Measurements from ENCODE around the gene KDR. TPM values are rescaled to one million over a fixed set of nuclear protein-coding genes. Genes with fewer than 3 reads are reported as not detected.

KDR gene
- total and polyA plus RNA-seq, 10 of the 15 experiments (the other 5 are each of a cell fraction or from before 2014, with no cell fraction given) = 0.04 to 0.13 TPM; not detected in 8

- Histone ChIP-seq H3K4me2 (ENCODE audit: control insufficient read depth, insufficient read depth) (no peak overlapping the region), H2AFZ (ENCODE audit: control insufficient read depth, low read depth, low read length) (no peak overlapping the region), H4K20me1 (ENCODE audit: control insufficient read depth, insufficient read depth) (no peaks in the 10 kb centered on the region), H3K4me3 (no peak overlapping the region), H3K27me3 (replicated peaks in 1 of 2; ENCODE audit: control insufficient read depth in 2 of 2, insufficient read depth in 2 of 2, low read length in 1 of 2) (no peaks in the 10 kb centered on the region; a peak in 1 of 4 replicates), H3K79me2 (ENCODE audit: control insufficient read depth, insufficient read depth, low read length) (no peaks in the 10 kb centered on the region), H3K27ac (ENCODE audit: control insufficient read depth, insufficient read depth) (no peak overlapping the region), H3K9me3 (replicated peaks; ENCODE audit: control insufficient read depth, insufficient read depth, low read length) (no peaks in the 10 kb centered on the region), H3K4me1 (ENCODE audit: control insufficient read depth, insufficient read depth, low read length) (no peaks in the 10 kb centered on the region), H3K36me3 (ENCODE audit: control insufficient read depth in 2 of 2, insufficient read depth in 2 of 2, low read length in 1 of 2) (no peaks in the 10 kb centered on the region), H3K9ac (ENCODE audit: control insufficient read depth, insufficient read depth, low read length) (no peak overlapping the region)
- SMC1A ChIA-PET (ENCODE audit: uncharacterized antibody, unreplicated experiment) = no interaction called here
- intact Hi-C loops (cut with micrococcal nuclease; ENCODE audit: unreplicated experiment) (no loop called here), in situ Hi-C loops (cut with MboI) (no loop called here)
- CTCF ChIA-PET = no interaction called here
- BruUV-seq (replicated peaks) = no TSS peak
- no peak for FAIRE-seq
- ATAC-seq = no peak
- RAD21 ChIA-PET (ENCODE audit: unreplicated experiment) = no interaction called here
- DNase-seq (ENCODE audit: low read depth, low spot score) = no peak
- POLR2A ChIA-PET = no interaction called here
- WGBS (ENCODE audit: insufficient coverage, insufficient replicate concordance, low lambda C conversion rate, missing lambda C conversion rate) = 43% methylated on average over 3 of the region's 3 CpGs
- TF ChIP-seq TBL1XR1 (IDR thresholded peaks at IDR 0.05; ENCODE audit: low read depth, low read length) (no peak), NFIC (IDR thresholded peaks at IDR 0.05; ENCODE audit: low read depth, low read length) (no peak), RAD21 (IDR thresholded peaks at IDR 0.05; ENCODE audit: insufficient read depth, low read depth, low read length) (no peak), IRF5 (IDR thresholded peaks at IDR 0.05; ENCODE audit: borderline replicate concordance) (no peak), TCF7 (IDR thresholded peaks at IDR 0.05; ENCODE audit: borderline replicate concordance) (no peak), JUNB (IDR thresholded peaks at IDR 0.05) (no peak), ATF7 (IDR thresholded peaks at IDR 0.05; ENCODE audit: low read depth) (peak; percentile 55; the same call in 1 of the 2 replicates)
- TF ChIP-seq, protein P1, sequence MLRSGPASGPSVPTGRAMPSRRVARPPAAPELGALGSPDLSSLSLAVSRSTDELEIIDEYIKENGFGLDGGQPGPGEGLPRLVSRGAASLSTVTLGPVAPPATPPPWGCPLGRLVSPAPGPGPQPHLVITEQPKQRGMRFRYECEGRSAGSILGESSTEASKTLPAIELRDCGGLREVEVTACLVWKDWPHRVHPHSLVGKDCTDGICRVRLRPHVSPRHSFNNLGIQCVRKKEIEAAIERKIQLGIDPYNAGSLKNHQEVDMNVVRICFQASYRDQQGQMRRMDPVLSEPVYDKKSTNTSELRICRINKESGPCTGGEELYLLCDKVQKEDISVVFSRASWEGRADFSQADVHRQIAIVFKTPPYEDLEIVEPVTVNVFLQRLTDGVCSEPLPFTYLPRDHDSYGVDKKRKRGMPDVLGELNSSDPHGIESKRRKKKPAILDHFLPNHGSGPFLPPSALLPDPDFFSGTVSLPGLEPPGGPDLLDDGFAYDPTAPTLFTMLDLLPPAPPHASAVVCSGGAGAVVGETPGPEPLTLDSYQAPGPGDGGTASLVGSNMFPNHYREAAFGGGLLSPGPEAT (IDR thresholded peaks at IDR 0.05; ENCODE audit: low read depth) = no peak
- TF ChIP-seq, protein P2, sequence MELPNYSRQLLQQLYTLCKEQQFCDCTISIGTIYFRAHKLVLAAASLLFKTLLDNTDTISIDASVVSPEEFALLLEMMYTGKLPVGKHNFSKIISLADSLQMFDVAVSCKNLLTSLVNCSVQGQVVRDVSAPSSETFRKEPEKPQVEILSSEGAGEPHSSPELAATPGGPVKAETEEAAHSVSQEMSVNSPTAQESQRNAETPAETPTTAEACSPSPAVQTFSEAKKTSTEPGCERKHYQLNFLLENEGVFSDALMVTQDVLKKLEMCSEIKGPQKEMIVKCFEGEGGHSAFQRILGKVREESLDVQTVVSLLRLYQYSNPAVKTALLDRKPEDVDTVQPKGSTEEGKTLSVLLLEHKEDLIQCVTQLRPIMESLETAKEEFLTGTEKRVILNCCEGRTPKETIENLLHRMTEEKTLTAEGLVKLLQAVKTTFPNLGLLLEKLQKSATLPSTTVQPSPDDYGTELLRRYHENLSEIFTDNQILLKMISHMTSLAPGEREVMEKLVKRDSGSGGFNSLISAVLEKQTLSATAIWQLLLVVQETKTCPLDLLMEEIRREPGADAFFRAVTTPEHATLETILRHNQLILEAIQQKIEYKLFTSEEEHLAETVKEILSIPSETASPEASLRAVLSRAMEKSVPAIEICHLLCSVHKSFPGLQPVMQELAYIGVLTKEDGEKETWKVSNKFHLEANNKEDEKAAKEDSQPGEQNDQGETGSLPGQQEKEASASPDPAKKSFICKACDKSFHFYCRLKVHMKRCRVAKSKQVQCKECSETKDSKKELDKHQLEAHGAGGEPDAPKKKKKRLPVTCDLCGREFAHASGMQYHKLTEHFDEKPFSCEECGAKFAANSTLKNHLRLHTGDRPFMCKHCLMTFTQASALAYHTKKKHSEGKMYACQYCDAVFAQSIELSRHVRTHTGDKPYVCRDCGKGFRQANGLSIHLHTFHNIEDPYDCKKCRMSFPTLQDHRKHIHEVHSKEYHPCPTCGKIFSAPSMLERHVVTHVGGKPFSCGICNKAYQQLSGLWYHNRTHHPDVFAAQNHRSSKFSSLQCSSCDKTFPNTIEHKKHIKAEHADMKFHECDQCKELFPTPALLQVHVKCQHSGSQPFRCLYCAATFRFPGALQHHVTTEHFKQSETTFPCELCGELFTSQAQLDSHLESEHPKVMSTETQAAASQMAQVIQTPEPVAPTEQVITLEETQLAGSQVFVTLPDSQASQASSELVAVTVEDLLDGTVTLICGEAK (IDR thresholded peaks at IDR 0.05; ENCODE audit: borderline replicate concordance) = no peak
- TF ChIP-seq, protein P3, sequence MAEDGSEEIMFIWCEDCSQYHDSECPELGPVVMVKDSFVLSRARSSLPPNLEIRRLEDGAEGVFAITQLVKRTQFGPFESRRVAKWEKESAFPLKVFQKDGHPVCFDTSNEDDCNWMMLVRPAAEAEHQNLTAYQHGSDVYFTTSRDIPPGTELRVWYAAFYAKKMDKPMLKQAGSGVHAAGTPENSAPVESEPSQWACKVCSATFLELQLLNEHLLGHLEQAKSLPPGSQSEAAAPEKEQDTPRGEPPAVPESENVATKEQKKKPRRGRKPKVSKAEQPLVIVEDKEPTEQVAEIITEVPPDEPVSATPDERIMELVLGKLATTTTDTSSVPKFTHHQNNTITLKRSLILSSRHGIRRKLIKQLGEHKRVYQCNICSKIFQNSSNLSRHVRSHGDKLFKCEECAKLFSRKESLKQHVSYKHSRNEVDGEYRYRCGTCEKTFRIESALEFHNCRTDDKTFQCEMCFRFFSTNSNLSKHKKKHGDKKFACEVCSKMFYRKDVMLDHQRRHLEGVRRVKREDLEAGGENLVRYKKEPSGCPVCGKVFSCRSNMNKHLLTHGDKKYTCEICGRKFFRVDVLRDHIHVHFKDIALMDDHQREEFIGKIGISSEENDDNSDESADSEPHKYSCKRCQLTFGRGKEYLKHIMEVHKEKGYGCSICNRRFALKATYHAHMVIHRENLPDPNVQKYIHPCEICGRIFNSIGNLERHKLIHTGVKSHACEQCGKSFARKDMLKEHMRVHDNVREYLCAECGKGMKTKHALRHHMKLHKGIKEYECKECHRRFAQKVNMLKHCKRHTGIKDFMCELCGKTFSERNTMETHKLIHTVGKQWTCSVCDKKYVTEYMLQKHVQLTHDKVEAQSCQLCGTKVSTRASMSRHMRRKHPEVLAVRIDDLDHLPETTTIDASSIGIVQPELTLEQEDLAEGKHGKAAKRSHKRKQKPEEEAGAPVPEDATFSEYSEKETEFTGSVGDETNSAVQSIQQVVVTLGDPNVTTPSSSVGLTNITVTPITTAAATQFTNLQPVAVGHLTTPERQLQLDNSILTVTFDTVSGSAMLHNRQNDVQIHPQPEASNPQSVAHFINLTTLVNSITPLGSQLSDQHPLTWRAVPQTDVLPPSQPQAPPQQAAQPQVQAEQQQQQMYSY (CRISPR knock-in tag; IDR thresholded peaks at IDR 0.05) = no peak
- TF ChIP-seq, protein P4, sequence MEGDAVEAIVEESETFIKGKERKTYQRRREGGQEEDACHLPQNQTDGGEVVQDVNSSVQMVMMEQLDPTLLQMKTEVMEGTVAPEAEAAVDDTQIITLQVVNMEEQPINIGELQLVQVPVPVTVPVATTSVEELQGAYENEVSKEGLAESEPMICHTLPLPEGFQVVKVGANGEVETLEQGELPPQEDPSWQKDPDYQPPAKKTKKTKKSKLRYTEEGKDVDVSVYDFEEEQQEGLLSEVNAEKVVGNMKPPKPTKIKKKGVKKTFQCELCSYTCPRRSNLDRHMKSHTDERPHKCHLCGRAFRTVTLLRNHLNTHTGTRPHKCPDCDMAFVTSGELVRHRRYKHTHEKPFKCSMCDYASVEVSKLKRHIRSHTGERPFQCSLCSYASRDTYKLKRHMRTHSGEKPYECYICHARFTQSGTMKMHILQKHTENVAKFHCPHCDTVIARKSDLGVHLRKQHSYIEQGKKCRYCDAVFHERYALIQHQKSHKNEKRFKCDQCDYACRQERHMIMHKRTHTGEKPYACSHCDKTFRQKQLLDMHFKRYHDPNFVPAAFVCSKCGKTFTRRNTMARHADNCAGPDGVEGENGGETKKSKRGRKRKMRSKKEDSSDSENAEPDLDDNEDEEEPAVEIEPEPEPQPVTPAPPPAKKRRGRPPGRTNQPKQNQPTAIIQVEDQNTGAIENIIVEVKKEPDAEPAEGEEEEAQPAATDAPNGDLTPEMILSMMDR (IDR thresholded peaks at IDR 0.05 in 2 of 3, conservative IDR thresholded peaks at IDR 0.05 in 1 of 3; ENCODE audit: control insufficient read depth in 2 of 3, extremely low read depth in 1 of 3, insufficient read depth in 1 of 3, low read depth in 3 of 3, low read length in 3 of 3) = 0 out of 6 replicates have a peak, but pooled peaks of 1 of the 3 experiments have one; percentile 7
Observed at GRCh38 chr4:55158957-55159356, 33.6 kb upstream of the KDR start.
